Psoas muscle (tissue), 8 donors: ENCODE data around the gene UTS2B. TPM values are rescaled to one million over a fixed set of nuclear protein-coding genes. Genes with fewer than 3 reads are reported as not detected.

Experiments used
- ATAC-seq, 4 donors: fragments of 200-7000 bp; cut with Tn5 transposase; one replicate each; pipeline ENCODE4 v1.9.1; 2020; ENCODE audit warnings: moderate library complexity in 3 of 4, mild to moderate bottlenecking in 2 of 4
- DNase-seq, 2 donors: peaks; one replicate each; pipeline ENCODE4 v3.0.0-alpha.2; 2020
- H3K27ac ChIP-seq: fragments of 200-600 bp; one replicate; pipeline ENCODE4 v1.8.0; 2022
- H3K27me3 ChIP-seq, 3 donors: fragments of 200-600 bp in 1 of 3; one replicate each; pipeline versions ENCODE4 v1.6.1 to v1.8.0; 2013 to 2022; ENCODE audit warnings: low read length in 2 of 3, mild to moderate bottlenecking in 2 of 3, moderate library complexity in 1 of 3; ENCODE audit not compliant: insufficient read depth in 3 of 3
- H3K36me3 ChIP-seq, 2 donors: fragments of 200-600 bp in 1 of 2; one replicate each; pipeline versions ENCODE4 v1.6.1 to v1.8.0; 2013 to 2022; ENCODE audit warnings: low read depth in 1 of 2, mild to moderate bottlenecking in 1 of 2, moderate library complexity in 1 of 2; ENCODE audit not compliant: insufficient read depth in 1 of 2
- H3K4me1 ChIP-seq: fragments of 200-600 bp; one replicate; pipeline ENCODE4 v1.8.0; 2022
- H3K4me3 ChIP-seq: fragments of 200-600 bp; one replicate; pipeline ENCODE4 v1.8.0; 2022; ENCODE audit warnings: mild to moderate bottlenecking
- H3K9me3 ChIP-seq: fragments of 200-600 bp; one replicate; pipeline ENCODE4 v1.8.0; 2022
- WGBS, 3 donors: extraction: QIAGEN DNeasy Blood & Tissue Kit; methylation state at CpG; one replicate each; pipeline versions ENCODE4 v1.1.6 to v1.1.7; 2013; 5-methylcytosine and 5-hydroxymethylcytosine counted together
- intact Hi-C, 2 donors: fragments of 100-400 bp; cut with DNase I; formaldehyde crosslinking; loops; one replicate each; pipeline versions ENCODE4 v1.11.0 to v1.14.2; 2022
- polyA plus RNA-seq, 3 donors: library from polyadenylated mRNA; stranded (reverse); fragments of 200-250 nt; gene quantifications; one replicate each; pipeline ENCODE4 v1.2.3, GENCODE V29; 2013
- total RNA-seq, 4 donors: library from RNA; stranded (reverse); fragmentation: NEBNext Ultra II Directional in 2 of 4; extraction: Animal tissue kit (Norgen Biotek cat#: 25700) in 2 of 4; gene quantifications; one replicate each; pipeline versions ENCODE4 v1.2.1 to v1.2.4, GENCODE V29; 2021 to 2023
- TF ChIP-seq, protein P1 (sequence below): fragments of 200-600 bp; IDR thresholded peaks from one replicate; pipeline ENCODE4 v1.8.0; 2022; ENCODE audit warnings: antibody characterized with exemption
- donor health status: healthy with polysubstance abuse.
- donor health status: DM: no; HTN: no; CAD: no; lungs with moderate emphysema.
- donor health status: Bipolar disorder and iron deficiency.
- donor health status: healthy.
- donor health status: DM: yes; HTN: yes; CAD: no.
- donor health status: DM: no; HTN: no; CAD: no.
- donor health status: DM: no; HTN: no; CAD: no.
- donor health status: DM: yes; HTN: yes; CAD: no.

Gene UTS2B
- total and polyA plus RNA-seq, 7 donors = 0.03 to 0.22 (median 0.05) TPM; not detected in 3

- DNase-seq (no peak), ATAC-seq (peak in 3 of 4 donors; percentile 5 to 37 (median 37))
- Histone ChIP-seq H3K27ac (no peak overlapping the region), H3K4me3 (no peak overlapping the region), H3K9me3 (no peaks in the 10 kb centered on the region), H3K27me3 (no peaks in the 10 kb centered on the region), H3K4me1 (peaks cover 70% of the 10 kb centered on the region), H3K36me3 (no peaks in the 10 kb centered on the region)
- TF ChIP-seq, protein P1, sequence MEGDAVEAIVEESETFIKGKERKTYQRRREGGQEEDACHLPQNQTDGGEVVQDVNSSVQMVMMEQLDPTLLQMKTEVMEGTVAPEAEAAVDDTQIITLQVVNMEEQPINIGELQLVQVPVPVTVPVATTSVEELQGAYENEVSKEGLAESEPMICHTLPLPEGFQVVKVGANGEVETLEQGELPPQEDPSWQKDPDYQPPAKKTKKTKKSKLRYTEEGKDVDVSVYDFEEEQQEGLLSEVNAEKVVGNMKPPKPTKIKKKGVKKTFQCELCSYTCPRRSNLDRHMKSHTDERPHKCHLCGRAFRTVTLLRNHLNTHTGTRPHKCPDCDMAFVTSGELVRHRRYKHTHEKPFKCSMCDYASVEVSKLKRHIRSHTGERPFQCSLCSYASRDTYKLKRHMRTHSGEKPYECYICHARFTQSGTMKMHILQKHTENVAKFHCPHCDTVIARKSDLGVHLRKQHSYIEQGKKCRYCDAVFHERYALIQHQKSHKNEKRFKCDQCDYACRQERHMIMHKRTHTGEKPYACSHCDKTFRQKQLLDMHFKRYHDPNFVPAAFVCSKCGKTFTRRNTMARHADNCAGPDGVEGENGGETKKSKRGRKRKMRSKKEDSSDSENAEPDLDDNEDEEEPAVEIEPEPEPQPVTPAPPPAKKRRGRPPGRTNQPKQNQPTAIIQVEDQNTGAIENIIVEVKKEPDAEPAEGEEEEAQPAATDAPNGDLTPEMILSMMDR = no peak
- intact Hi-C loops = no loop called here
- 74 to 92% (median 85%) methylated on average over 4 of the region's 4 CpGs for WGBS, 3 donors
These were observed 12.8 kb upstream of the UTS2B start for GRCh38 chr3:191343115-191343514.

- TF ChIP-seq, protein P1 = no peak
- peaks cover 70% of the 10 kb centered on the region for H3K4me1 ChIP-seq
- no peaks in the 10 kb centered on the region for H3K27me3 ChIP-seq
- DNase-seq = no peak
- H3K9me3 ChIP-seq = no peaks in the 10 kb centered on the region
- ATAC-seq = peak in 1 of 4 donors; percentile 35
- intact Hi-C loops = no loop called here
- H3K4me3 ChIP-seq = no peak overlapping the region
- H3K36me3 ChIP-seq = no peaks in the 10 kb centered on the region
- no peak overlapping the region for H3K27ac ChIP-seq
These were observed 12.1 kb upstream of the UTS2B start for GRCh38 chr3:191342411-191342810.

DNA sequence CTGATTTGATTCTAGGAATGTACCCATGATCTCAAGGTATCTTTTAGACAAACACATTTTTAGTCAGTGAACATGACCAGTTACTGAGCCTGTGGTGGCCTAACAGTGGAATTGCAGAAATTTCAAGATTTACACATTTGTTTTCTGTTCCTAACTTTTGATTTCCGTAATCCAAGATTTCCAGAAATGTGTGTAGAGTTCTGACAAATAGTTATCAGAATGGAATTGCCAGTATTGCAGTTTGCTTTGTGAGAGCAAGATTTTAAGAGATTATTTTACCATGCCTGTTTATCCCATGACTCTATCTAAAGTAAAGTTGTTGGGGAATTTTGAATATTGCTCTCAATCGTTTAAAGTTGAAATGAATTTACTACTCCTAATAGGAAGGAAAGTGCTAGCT is 11.7 kb upstream of the UTS2B start:
- Histone ChIP-seq H3K27ac (no peak overlapping the region), H3K4me1 (peaks cover 70% of the 10 kb centered on the region)

GRCh38 chr3:191340966-191341365 is 10.6 kb upstream of the UTS2B start:
- Histone ChIP-seq H3K27ac (no peak overlapping the region), H3K4me1 (peaks cover 70% of the 10 kb centered on the region), H3K27me3 (no peaks in the 10 kb centered on the region), H3K36me3 (no peaks in the 10 kb centered on the region), H3K9me3 (no peaks in the 10 kb centered on the region), H3K4me3 (no peak overlapping the region)
- TF ChIP-seq, protein P1 = no peak
- 88 to 97% (median 96%) methylated on average over 1 of the region's 1 CpG for WGBS, 3 donors
- intact Hi-C loops = no loop called here
- ATAC-seq (no peak), DNase-seq (no peak)

More for the DNA sequence above, 11.7 kb upstream of the UTS2B start:
- no peak for ATAC-seq
- Histone ChIP-seq H3K9me3 (no peaks in the 10 kb centered on the region), H3K27me3 (no peaks in the 10 kb centered on the region), H3K36me3 (no peaks in the 10 kb centered on the region), H3K4me3 (no peak overlapping the region)
- TF ChIP-seq, protein P1 = no peak
- 47 to 63% (median 49%) methylated on average over 2 of the region's 2 CpGs for WGBS, 3 donors
- intact Hi-C loops = no loop called here
- DNase-seq = no peak

GRCh38 chr3:191340351-191340750 is 10.0 kb upstream of the UTS2B start:
- WGBS, 3 donors = 99 to 100% (median 99%) methylated on average over 2 of the region's 2 CpGs
- DNase-seq = no peak
- Histone ChIP-seq H3K27ac (no peak overlapping the region), H3K4me1 (peaks cover 68% of the 10 kb centered on the region), H3K27me3 (no peaks in the 10 kb centered on the region), H3K4me3 (no peak overlapping the region), H3K36me3 (no peaks in the 10 kb centered on the region), H3K9me3 (no peaks in the 10 kb centered on the region)
- ATAC-seq = no peak
- TF ChIP-seq, protein P1 = no peak
- intact Hi-C loops = no loop called here
